H9 (cell line): ENCODE data around the gene PACSIN2. TPM values are rescaled to one million over a fixed set of nuclear protein-coding genes. Genes with fewer than 3 reads are reported as not detected.
A peak's percentile ranks its signal among the peaks of the same experiment; 100 is the strongest.

Experiments used
- DNase-seq: peaks from one replicate; pipeline ENCODE4 v3.0.0-alpha.2; 2017
- H2AFZ ChIP-seq: one replicate; pipeline ENCODE4 v1.6.1; 2013; ENCODE audit warnings: mild to moderate bottlenecking, low read length, control low read depth, moderate library complexity
- H2AK5ac ChIP-seq: 2 replicates; pipeline ENCODE4 v1.6.1; 2013; ENCODE audit warnings: low read length, control low read depth, mixed read lengths; ENCODE audit not compliant: insufficient read length
- H2BK120ac ChIP-seq: one replicate; pipeline ENCODE4 v1.6.1; 2013; ENCODE audit warnings: low read depth, mild to moderate bottlenecking, low read length, control low read depth, inconsistent platforms; ENCODE audit not compliant: poor library complexity, severe bottlenecking
- H2BK12ac ChIP-seq: 2 replicates; pipeline ENCODE4 v1.6.1; 2013; ENCODE audit warnings: low read length, control low read depth, mixed read lengths, low read depth; ENCODE audit not compliant: insufficient read length
- H2BK15ac ChIP-seq: 2 replicates; pipeline ENCODE4 v1.6.1; 2013; ENCODE audit warnings: low read depth, low read length, control low read depth
- H2BK20ac ChIP-seq: one replicate; pipeline ENCODE4 v1.6.1; 2013; ENCODE audit warnings: low read depth, mild to moderate bottlenecking, low read length, control low read depth, inconsistent platforms; ENCODE audit not compliant: poor library complexity, severe bottlenecking
- H2BK5ac ChIP-seq: 2 replicates; pipeline ENCODE4 v1.6.1; 2013; ENCODE audit warnings: low read length, control low read depth, mixed read lengths; ENCODE audit not compliant: insufficient read length
- H3K14ac ChIP-seq: 2 replicates; pipeline ENCODE4 v1.6.1; 2013; ENCODE audit warnings: low read length, control low read depth; ENCODE audit not compliant: insufficient read depth
- H3K18ac ChIP-seq: 2 replicates; pipeline ENCODE4 v1.6.1; 2013; ENCODE audit warnings: low read depth, mild to moderate bottlenecking, mixed read lengths, low read length, control low read depth; ENCODE audit not compliant: insufficient read length
- H3K23ac ChIP-seq: 2 replicates; pipeline ENCODE4 v1.6.1; 2013; ENCODE audit warnings: low read length, control low read depth, mixed read lengths, low read depth; ENCODE audit not compliant: insufficient read length
- H3K23me2 ChIP-seq: 2 replicates; pipeline ENCODE4 v1.6.1; 2013; ENCODE audit warnings: low read depth, mild to moderate bottlenecking, mixed read lengths, low read length, control low read depth; ENCODE audit not compliant: insufficient read length, poor library complexity, severe bottlenecking
- H3K27ac ChIP-seq: 2 replicates; pipeline ENCODE4 v1.5.1; 2013; ENCODE audit warnings: low read length, control low read depth, mixed read lengths, low read depth; ENCODE audit not compliant: insufficient read length
- H3K27me3 ChIP-seq: 2 replicates; pipeline ENCODE4 v1.6.1; 2013; ENCODE audit warnings: low read length, control low read depth, inconsistent platforms; ENCODE audit not compliant: insufficient read depth
- H3K4ac ChIP-seq: 2 replicates; pipeline ENCODE4 v1.6.1; 2013; ENCODE audit warnings: low read depth, mild to moderate bottlenecking, control low read depth, inconsistent platforms, low read length, moderate library complexity
- H3K4me1 ChIP-seq: 2 replicates; pipeline ENCODE4 v1.6.1; 2013; ENCODE audit warnings: low read length, control low read depth, inconsistent platforms; ENCODE audit not compliant: insufficient read depth
- H3K4me2 ChIP-seq: 2 replicates; pipeline ENCODE4 v1.6.1; 2013; ENCODE audit warnings: low read length, control low read depth, mixed read lengths; ENCODE audit not compliant: insufficient read length, insufficient read depth
- H3K56ac ChIP-seq: 2 replicates; pipeline ENCODE4 v1.6.1; 2013; ENCODE audit warnings: low read depth, mild to moderate bottlenecking, mixed read lengths, low read length, control low read depth; ENCODE audit not compliant: insufficient read length
- H3K79me1 ChIP-seq: 2 replicates; pipeline ENCODE4 v1.6.1; 2013; ENCODE audit warnings: low read depth, mild to moderate bottlenecking, moderate library complexity, low read length, control low read depth, inconsistent platforms; ENCODE audit not compliant: insufficient read depth, poor library complexity, severe bottlenecking
- H3K79me2 ChIP-seq: 2 replicates; pipeline ENCODE4 v1.6.1; 2013; ENCODE audit warnings: low read length, control low read depth, inconsistent platforms; ENCODE audit not compliant: insufficient read depth
- H3K9ac ChIP-seq: 2 replicates; pipeline ENCODE4 v1.6.1; 2013; ENCODE audit warnings: low read length, control low read depth, mixed read lengths; ENCODE audit not compliant: insufficient read length; ENCODE audit errors: extremely low read depth
- H3K9me3 ChIP-seq: one replicate; pipeline ENCODE4 v1.6.1; 2013; ENCODE audit warnings: low read depth, low read length, inconsistent platforms; ENCODE audit not compliant: control insufficient read depth
- H3T11ph ChIP-seq: one replicate; pipeline ENCODE4 v1.6.1; 2013; ENCODE audit warnings: mild to moderate bottlenecking, low read length, control low read depth, inconsistent platforms
- H4K20me1 ChIP-seq: one replicate; pipeline ENCODE4 v1.6.1; 2013; ENCODE audit not compliant: control insufficient read depth, insufficient read length, insufficient read depth
- H4K5ac ChIP-seq: 2 replicates; pipeline ENCODE4 v1.6.1; 2013; ENCODE audit warnings: low read depth, mild to moderate bottlenecking, mixed read lengths, low read length, control low read depth; ENCODE audit not compliant: insufficient read length
- H4K8ac ChIP-seq: replicated peaks from 2 replicates; pipeline ENCODE4 v1.6.1; 2013; ENCODE audit warnings: low read length, control low read depth, mixed read lengths, low read depth; ENCODE audit not compliant: insufficient read length
- H4K91ac ChIP-seq: 2 replicates; pipeline ENCODE4 v1.6.1; 2013; ENCODE audit warnings: low read depth, mild to moderate bottlenecking, moderate library complexity, mixed read lengths, low read length, control low read depth; ENCODE audit not compliant: insufficient read length
- H3K27ac Mint-ChIP-seq, 3 experiments: 2 replicates in 2 of 3; 3 replicates in 1 of 3; pipeline ENCODE4 v1.8.0; 2020 to 2021; ENCODE audit warnings: mixed read lengths in 3 of 3, mild to moderate bottlenecking in 1 of 3, moderate library complexity in 1 of 3
- H3K27me3 Mint-ChIP-seq: 2 replicates; pipeline ENCODE4 v1.8.0; 2021; ENCODE audit warnings: low read depth, mild to moderate bottlenecking, moderate library complexity, mixed read lengths
- H3K36me3 Mint-ChIP-seq, 3 experiments: 2 replicates in 2 of 3; 3 replicates in 1 of 3; pipeline ENCODE4 v1.8.0; 2020 to 2021; ENCODE audit warnings: low read depth in 3 of 3, mixed read lengths in 3 of 3; ENCODE audit not compliant: insufficient read depth in 1 of 3
- H3K4me1 Mint-ChIP-seq, 2 experiments: 2 replicates each; pipeline ENCODE4 v1.8.0; 2020; ENCODE audit warnings: mixed read lengths in 2 of 2
- H3K4me3 Mint-ChIP-seq, 2 experiments: 2 replicates in 1 of 2; 3 replicates in 1 of 2; pipeline ENCODE4 v1.8.0; 2020 to 2021; ENCODE audit warnings: mild to moderate bottlenecking in 2 of 2, mixed read lengths in 2 of 2, moderate library complexity in 1 of 2
- H3K9me3 Mint-ChIP-seq, 2 experiments: 2 replicates in 1 of 2; 3 replicates in 1 of 2; pipeline ENCODE4 v1.8.0; 2020; ENCODE audit warnings: mild to moderate bottlenecking in 2 of 2, mixed read lengths in 2 of 2, moderate library complexity in 1 of 2
- WGBS: extraction: QIAGEN DNeasy Blood & Tissue Kit; methylation state at CpG from one replicate; pipeline ENCODE4 v1.1.7; 2013; ENCODE audit warnings: missing lambda C conversion rate, low lambda C conversion rate, mixed read lengths; ENCODE audit not compliant: insufficient read length; ENCODE audit errors: extremely low coverage; 5-methylcytosine and 5-hydroxymethylcytosine counted together
- total RNA-seq: library from RNA; stranded (reverse); gene quantifications from 2 replicates; pipeline ENCODE4 v1.2.1, GENCODE V29; 2021
- TF ChIP-seq, protein P1 (sequence below): fragments of 200-600 bp; sonication (generic); conservative IDR thresholded peaks from 3 replicates; pipeline ENCODE4 v1.8.0; 2021; ENCODE audit warnings: antibody characterized with exemption, mild to moderate bottlenecking

The PACSIN2 gene
- total RNA-seq, 1 experiment from 2014 or later, result 62.3 TPM

DNA sequence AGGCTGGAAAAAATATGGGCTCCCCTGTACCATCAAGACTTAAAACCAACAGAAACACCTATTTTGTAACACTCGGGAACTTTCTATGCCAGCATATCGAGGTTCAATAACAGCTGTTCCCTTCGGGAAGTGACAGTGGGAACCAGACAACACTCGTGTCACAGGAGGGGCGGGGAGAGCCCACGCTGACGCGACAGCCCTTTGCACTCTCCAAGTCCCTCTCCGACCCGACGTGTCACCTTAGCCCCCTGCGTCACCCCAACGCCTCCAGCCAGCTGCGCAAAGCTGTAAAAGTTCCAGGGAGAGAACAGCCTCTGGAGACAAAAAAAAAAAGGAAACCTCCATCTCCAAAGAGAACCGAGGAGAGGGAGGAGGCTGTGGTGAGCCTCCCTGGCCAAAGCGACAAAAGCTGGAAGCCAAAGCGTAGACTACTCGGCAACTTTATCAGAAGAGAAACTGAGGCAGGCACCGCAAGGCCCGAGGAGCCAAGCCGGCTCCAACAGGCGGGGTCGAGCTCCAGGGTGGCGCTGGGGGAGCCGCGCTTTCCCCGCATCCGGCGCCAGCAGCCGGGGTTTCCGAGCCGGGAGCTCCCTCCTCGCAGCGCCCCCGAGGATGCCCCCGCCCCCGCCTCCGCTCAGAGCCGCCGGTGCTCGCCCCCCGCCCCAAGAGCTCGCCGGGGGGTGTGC lies 158.6 kb downstream of the PACSIN2 start:
- Histone ChIP-seq H2BK12ac (no peak overlapping the region), H4K91ac (no peak overlapping the region), H3K4me1 (no peaks in the 10 kb centered on the region), H2AFZ (no peak overlapping the region), H2BK20ac (no peak overlapping the region), H3T11ph (no peak overlapping the region), H2AK5ac (no peak overlapping the region), H3K4ac (no peak overlapping the region), H3K4me2 (peak overlapping the region; percentile 99), H3K79me2 (no peaks in the 10 kb centered on the region), H4K8ac (no peak overlapping the region), H3K14ac (peak overlapping the region; percentile 57), H3K56ac (no peak overlapping the region), H3K27ac (no peak overlapping the region), H2BK15ac (no peak overlapping the region), H3K18ac (no peak overlapping the region), H3K23ac (no peak overlapping the region), H3K79me1 (no peaks in the 10 kb centered on the region), H3K23me2 (peaks cover 6% of the 10 kb centered on the region), H4K20me1 (peaks cover 4% of the 10 kb centered on the region), H2BK5ac (no peak overlapping the region), H4K5ac (no peak overlapping the region), H3K9me3 (no peaks in the 10 kb centered on the region), H3K27me3 (peaks cover 3% of the 10 kb centered on the region; the same call in 1 of the 2 replicates), H3K9ac (peak overlapping the region; percentile 57), H2BK120ac (no peak overlapping the region)
- peaks cover 4 to 7% of the 10 kb centered on the region in 2 experiments for H3K4me1 Mint-ChIP-seq
- WGBS, result no CpG with 5 or more reads among the region's 44 CpGs
- no peak for DNase-seq
- no peaks in the 10 kb centered on the region; a peak in 1 of 5 replicates for H3K9me3 Mint-ChIP-seq
- peaks cover 28% of the 10 kb centered on the region for H3K27me3 Mint-ChIP-seq
- H3K36me3 Mint-ChIP-seq, result no peaks in the 10 kb centered on the region
- TF ChIP-seq, protein P1, sequence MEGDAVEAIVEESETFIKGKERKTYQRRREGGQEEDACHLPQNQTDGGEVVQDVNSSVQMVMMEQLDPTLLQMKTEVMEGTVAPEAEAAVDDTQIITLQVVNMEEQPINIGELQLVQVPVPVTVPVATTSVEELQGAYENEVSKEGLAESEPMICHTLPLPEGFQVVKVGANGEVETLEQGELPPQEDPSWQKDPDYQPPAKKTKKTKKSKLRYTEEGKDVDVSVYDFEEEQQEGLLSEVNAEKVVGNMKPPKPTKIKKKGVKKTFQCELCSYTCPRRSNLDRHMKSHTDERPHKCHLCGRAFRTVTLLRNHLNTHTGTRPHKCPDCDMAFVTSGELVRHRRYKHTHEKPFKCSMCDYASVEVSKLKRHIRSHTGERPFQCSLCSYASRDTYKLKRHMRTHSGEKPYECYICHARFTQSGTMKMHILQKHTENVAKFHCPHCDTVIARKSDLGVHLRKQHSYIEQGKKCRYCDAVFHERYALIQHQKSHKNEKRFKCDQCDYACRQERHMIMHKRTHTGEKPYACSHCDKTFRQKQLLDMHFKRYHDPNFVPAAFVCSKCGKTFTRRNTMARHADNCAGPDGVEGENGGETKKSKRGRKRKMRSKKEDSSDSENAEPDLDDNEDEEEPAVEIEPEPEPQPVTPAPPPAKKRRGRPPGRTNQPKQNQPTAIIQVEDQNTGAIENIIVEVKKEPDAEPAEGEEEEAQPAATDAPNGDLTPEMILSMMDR, result no peak
- H3K27ac Mint-ChIP-seq, result peak overlapping the region in 1 of 3 experiments; percentile 63; a peak in 1 of 7 replicates
- H3K4me3 Mint-ChIP-seq, result peak overlapping the region; percentile 80 to 90
